GM23338 (cell line): ENCODE results near the gene MACF1. TPM values are rescaled to one million over a fixed set of nuclear protein-coding genes. Genes with fewer than 3 reads are reported as not detected.

Experiments
- ATAC-seq: fragments of 200-7000 bp; cut with Tn5 transposase; 3 replicates; pipeline ENCODE4 v1.9.1; 2020
- DNase-seq: peaks from one replicate; pipeline ENCODE4 v3.0.0-alpha.2; 2015; ENCODE audit warnings: low spot score
- H2AFZ ChIP-seq: fragments of 200-600 bp; sonication (generic); 2 replicates; pipeline ENCODE4 v1.8.0; 2016; ENCODE audit warnings: antibody characterized with exemption, mild to moderate bottlenecking, moderate library complexity
- H3F3A ChIP-seq: fragments of 200-600 bp; sonication (generic); replicated peaks from 2 replicates; pipeline ENCODE4 v1.8.0; 2017; ENCODE audit warnings: antibody characterized with exemption, mixed run types, low read depth
- H3K27ac ChIP-seq: fragments of 200-600 bp; sonication (generic); 2 replicates; pipeline ENCODE4 v1.6.1; 2016; ENCODE audit warnings: low read depth
- H3K27me3 ChIP-seq: fragments of 200-600 bp; sonication (generic); 2 replicates; pipeline ENCODE4 v1.8.0; 2016; ENCODE audit warnings: mild to moderate bottlenecking, mixed run types, moderate library complexity; ENCODE audit not compliant: insufficient read depth
- H3K36me3 ChIP-seq: fragments of 200-600 bp; sonication (generic); 2 replicates; pipeline ENCODE4 v1.8.0; 2016; ENCODE audit warnings: mild to moderate bottlenecking; ENCODE audit not compliant: insufficient read depth
- H3K4me1 ChIP-seq: fragments of 200-600 bp; sonication (generic); 2 replicates; pipeline ENCODE4 v1.8.0; 2016; ENCODE audit warnings: mild to moderate bottlenecking, moderate library complexity; ENCODE audit not compliant: insufficient read depth
- H3K4me2 ChIP-seq: fragments of 200-600 bp; sonication (generic); 2 replicates; pipeline ENCODE4 v1.7.1; 2017; ENCODE audit warnings: mixed run types
- H3K4me3 ChIP-seq: fragments of 200-600 bp; sonication (generic); 2 replicates; pipeline ENCODE4 v1.6.1; 2016; ENCODE audit warnings: mixed run types
- H3K79me2 ChIP-seq: fragments of 200-600 bp; sonication (generic); replicated peaks from 2 replicates; pipeline ENCODE4 v1.8.0; 2017; ENCODE audit warnings: mild to moderate bottlenecking; ENCODE audit not compliant: insufficient read depth
- H3K9me2 ChIP-seq: fragments of 200-600 bp; sonication (generic); 2 replicates; pipeline ENCODE4 v1.8.0; 2017; ENCODE audit not compliant: insufficient read depth
- H4K20me1 ChIP-seq: fragments of 200-600 bp; sonication (generic); replicated peaks from 2 replicates; pipeline ENCODE4 v1.8.0; 2017; ENCODE audit warnings: mild to moderate bottlenecking; ENCODE audit not compliant: insufficient read depth
- H3K27ac Mint-ChIP-seq: 2 replicates; pipeline ENCODE4 v1.8.0; 2020; ENCODE audit warnings: inconsistent platforms, mild to moderate bottlenecking, moderate library complexity, mixed read lengths
- H3K27me3 Mint-ChIP-seq: 3 replicates; pipeline ENCODE4 v1.8.0; 2022; ENCODE audit warnings: low read depth, mild to moderate bottlenecking, moderate library complexity, mixed read lengths, inconsistent platforms; ENCODE audit not compliant: insufficient read depth, poor library complexity
- H3K36me3 Mint-ChIP-seq: 3 replicates; pipeline ENCODE4 v1.8.0; 2021; ENCODE audit warnings: low read depth, mild to moderate bottlenecking, inconsistent platforms, moderate library complexity, mixed read lengths
- H3K4me1 Mint-ChIP-seq: 3 replicates; pipeline ENCODE4 v1.8.0; 2020; ENCODE audit warnings: mild to moderate bottlenecking, inconsistent platforms, mixed read lengths
- H3K4me3 Mint-ChIP-seq: 3 replicates; pipeline ENCODE4 v1.8.0; 2021; ENCODE audit warnings: moderate library complexity, mild to moderate bottlenecking, inconsistent platforms, mixed read lengths
- H3K9me3 Mint-ChIP-seq: 3 replicates; pipeline ENCODE4 v1.8.0; 2020; ENCODE audit warnings: moderate library complexity, mild to moderate bottlenecking, inconsistent platforms, mixed read lengths
- CREB1 ChIP-seq: fragments of 250-450 bp; sonication (Bioruptor Pico); IDR thresholded peaks from 2 replicates; pipeline ENCODE4 v1.5.0; 2020; ENCODE audit warnings: low read depth, mild to moderate bottlenecking, moderate library complexity
- CTCF ChIP-seq, 2 experiments: fragments of 200-600 bp in 1 of 2; sonication (generic) in 1 of 2; conservative IDR thresholded peaks; 2 replicates each; pipeline versions ENCODE4 v1.5.1 to v1.6.1; 2016 to 2017; ENCODE audit warnings: antibody characterized with exemption in 2 of 2, low read depth in 2 of 2, mild to moderate bottlenecking in 2 of 2, moderate library complexity in 1 of 2
- ETS1 ChIP-seq: IDR thresholded peaks from 2 replicates; pipeline ENCODE4 v1.6.1; 2016; ENCODE audit warnings: antibody characterized with exemption
- EZH2 ChIP-seq: fragments of 200-600 bp; sonication (generic); IDR thresholded peaks from one replicate; pipeline ENCODE4 v1.8.0; 2017; ENCODE audit warnings: antibody characterized with exemption, mild to moderate bottlenecking, low read depth; ENCODE audit not compliant: unreplicated experiment
- EZH2phosphoT487 ChIP-seq: fragments of 200-600 bp; sonication (generic); IDR thresholded peaks from one replicate; pipeline ENCODE4 v1.8.1; 2018; ENCODE audit warnings: antibody characterized with exemption; ENCODE audit not compliant: unreplicated experiment
- JUNB ChIP-seq: IDR thresholded peaks from one replicate; pipeline ENCODE4 v1.6.1; 2016; ENCODE audit warnings: antibody characterized with exemption; ENCODE audit not compliant: unreplicated experiment
- NANOG ChIP-seq: IDR thresholded peaks from 2 replicates; pipeline ENCODE4 v1.6.1; 2016; ENCODE audit warnings: antibody characterized with exemption, borderline replicate concordance
- STAT1 ChIP-seq: IDR thresholded peaks from one replicate; pipeline ENCODE4 v1.6.1; 2016; ENCODE audit warnings: antibody characterized with exemption; ENCODE audit not compliant: unreplicated experiment
- ZNF114 ChIP-seq: fragments of 250-450 bp; sonication (Bioruptor Pico); IDR thresholded peaks from 2 replicates; pipeline ENCODE4 v1.5.0; 2020; ENCODE audit warnings: mild to moderate bottlenecking, moderate library complexity
- polyA plus RNA-seq: library from polyadenylated mRNA; unstranded; fragments of >200 nt; fragmentation: Nextera tagmentation; extraction: Ambion mirVana; gene quantifications from 2 replicates; pipeline ENCODE4 v1.2.1, GENCODE V29; 2016
- total RNA-seq: library from RNA; depleted of rRNA; stranded (reverse); fragments of >200 nt; shearing (Covaris generic); gene quantifications from 2 replicates; pipeline ENCODE4 v1.2.3, GENCODE V29; 2014

MACF1 gene
- total and polyA plus RNA-seq, 2 experiments from 2014 or later: 104 to 399 TPM

- no peaks in the 10 kb centered on the region for H3K4me1 ChIP-seq
- H3K4me2 ChIP-seq: no peak overlapping the region
- Mint-ChIP-seq H3K27me3 (peaks cover 4% of the 10 kb centered on the region), H3K27ac (no peak overlapping the region), H3K9me3 (no peaks in the 10 kb centered on the region), H3K4me1 (no peaks in the 10 kb centered on the region), H3K4me3 (no peak overlapping the region), H3K36me3 (peaks cover 85% of the 10 kb centered on the region)
- ATAC-seq (no peak), DNase-seq (no peak)
- no peak overlapping the region for H3K27ac ChIP-seq
- H3K36me3 ChIP-seq: peaks cover 71% of the 10 kb centered on the region
- H3K4me3 ChIP-seq: no peak overlapping the region
- no peaks in the 10 kb centered on the region for H3K27me3 ChIP-seq
- H3F3A ChIP-seq: no peaks in the 10 kb centered on the region
- TF ChIP-seq CREB1 (CRISPR knock-in tag): no peak
- no peak for TF ChIP-seq STAT1
- peaks cover 3% of the 10 kb centered on the region; the same call in 1 of the 2 replicates for H4K20me1 ChIP-seq
- no peaks in the 10 kb centered on the region for H3K79me2 ChIP-seq
- no peak overlapping the region for H2AFZ ChIP-seq
- H3K9me2 ChIP-seq: no peaks in the 10 kb centered on the region
Measured at GRCh38 chr1:39295901-39296300, 91.4 kb downstream of the MACF1 start.

GRCh38 chr1:39297551-39297950 is 93.1 kb downstream of the MACF1 start:
- Histone ChIP-seq H3K27me3 (no peaks in the 10 kb centered on the region), H3K4me2 (no peak overlapping the region), H4K20me1 (peaks cover 2% of the 10 kb centered on the region; the same call in 1 of the 2 replicates), H3K9me2 (no peaks in the 10 kb centered on the region), H3K4me3 (no peak overlapping the region), H3K27ac (no peak overlapping the region), H3K79me2 (no peaks in the 10 kb centered on the region), H3K4me1 (no peaks in the 10 kb centered on the region), H2AFZ (no peak overlapping the region), H3F3A (no peaks in the 10 kb centered on the region), H3K36me3 (peaks cover 59% of the 10 kb centered on the region)
- Mint-ChIP-seq H3K4me3 (no peak overlapping the region), H3K36me3 (peaks cover 89% of the 10 kb centered on the region), H3K9me3 (no peaks in the 10 kb centered on the region), H3K27ac (no peak overlapping the region), H3K4me1 (no peaks in the 10 kb centered on the region), H3K27me3 (peaks cover 4% of the 10 kb centered on the region)
- no peak for TF ChIP-seq EZH2phosphoT487
- TF ChIP-seq NANOG: no peak
- no peak for TF ChIP-seq EZH2
- no peak for TF ChIP-seq JUNB
- TF ChIP-seq ZNF114 (CRISPR knock-in tag): no peak
- TF ChIP-seq ETS1: no peak
- TF ChIP-seq STAT1: no peak
- no peak for TF ChIP-seq CTCF (conservative IDR thresholded peaks at IDR 0.05; ENCODE audit: low read depth in 2 of 2)
- TF ChIP-seq CREB1 (CRISPR knock-in tag): no peak
- ATAC-seq (no peak), DNase-seq (no peak)
